GM19193 (cell line): ENCODE measurements around the gene HDX.
A peak's percentile ranks its signal among the peaks of the same experiment; 100 is the strongest.

Experiments used
- POLR2A ChIP-seq: IDR thresholded peaks from 4 replicates; pipeline ENCODE4 v1.6.1; 2011; ENCODE audit not compliant: insufficient read depth, insufficient read length; ENCODE audit errors: extremely low read depth

The HDX gene

DNA sequence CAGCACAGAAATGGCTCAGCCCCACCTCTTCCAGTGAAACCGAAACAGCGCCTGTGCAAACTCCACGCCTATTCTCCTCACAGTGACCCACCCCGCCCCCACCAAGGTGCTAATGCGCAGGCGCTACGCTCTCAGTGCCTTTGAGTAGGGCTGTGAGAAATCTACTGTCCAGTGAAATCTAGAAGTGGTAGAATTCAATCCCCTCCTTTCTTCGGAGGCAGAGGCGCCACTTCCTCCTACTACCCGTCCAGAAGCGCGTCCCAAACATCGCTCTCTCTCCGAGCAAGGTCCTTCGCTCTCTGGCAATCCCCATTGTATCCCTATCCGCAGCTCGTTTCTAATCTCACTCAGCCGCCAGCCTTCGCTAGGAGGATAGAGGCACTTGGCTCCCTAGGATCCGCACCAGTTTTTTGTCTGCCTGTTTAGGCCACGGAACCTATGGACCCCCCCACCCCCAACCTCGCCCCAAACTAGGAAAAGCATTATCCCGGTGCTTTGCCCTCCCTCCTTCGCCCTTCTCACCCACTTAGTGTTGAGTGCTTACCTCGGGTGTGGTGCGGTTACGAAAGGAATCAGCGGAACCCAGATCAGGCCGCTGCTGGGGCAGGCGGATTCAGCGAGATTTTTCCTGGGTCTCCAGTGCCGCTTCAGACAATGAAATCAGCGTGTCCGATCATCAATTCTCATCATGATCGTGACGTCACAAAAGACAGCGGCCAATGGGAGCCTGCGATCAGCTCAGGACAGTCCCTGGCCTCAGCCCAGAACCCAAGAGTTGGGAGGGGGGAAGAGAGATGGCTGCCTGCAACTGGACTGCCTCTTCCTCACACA lies at the start of gene HDX:
Gene HDX, minus strand, starts transcription at position 656 of the 831 bp plus-strand sequence. CDS start 27,056 bp downstream, outside the sequence.
- peak; percentile 52 for TF ChIP-seq POLR2A

GRCh38 chrX:84488426-84488825 lies 13.8 kb downstream of the HDX start:
- TF ChIP-seq POLR2A: no peak

DNA sequence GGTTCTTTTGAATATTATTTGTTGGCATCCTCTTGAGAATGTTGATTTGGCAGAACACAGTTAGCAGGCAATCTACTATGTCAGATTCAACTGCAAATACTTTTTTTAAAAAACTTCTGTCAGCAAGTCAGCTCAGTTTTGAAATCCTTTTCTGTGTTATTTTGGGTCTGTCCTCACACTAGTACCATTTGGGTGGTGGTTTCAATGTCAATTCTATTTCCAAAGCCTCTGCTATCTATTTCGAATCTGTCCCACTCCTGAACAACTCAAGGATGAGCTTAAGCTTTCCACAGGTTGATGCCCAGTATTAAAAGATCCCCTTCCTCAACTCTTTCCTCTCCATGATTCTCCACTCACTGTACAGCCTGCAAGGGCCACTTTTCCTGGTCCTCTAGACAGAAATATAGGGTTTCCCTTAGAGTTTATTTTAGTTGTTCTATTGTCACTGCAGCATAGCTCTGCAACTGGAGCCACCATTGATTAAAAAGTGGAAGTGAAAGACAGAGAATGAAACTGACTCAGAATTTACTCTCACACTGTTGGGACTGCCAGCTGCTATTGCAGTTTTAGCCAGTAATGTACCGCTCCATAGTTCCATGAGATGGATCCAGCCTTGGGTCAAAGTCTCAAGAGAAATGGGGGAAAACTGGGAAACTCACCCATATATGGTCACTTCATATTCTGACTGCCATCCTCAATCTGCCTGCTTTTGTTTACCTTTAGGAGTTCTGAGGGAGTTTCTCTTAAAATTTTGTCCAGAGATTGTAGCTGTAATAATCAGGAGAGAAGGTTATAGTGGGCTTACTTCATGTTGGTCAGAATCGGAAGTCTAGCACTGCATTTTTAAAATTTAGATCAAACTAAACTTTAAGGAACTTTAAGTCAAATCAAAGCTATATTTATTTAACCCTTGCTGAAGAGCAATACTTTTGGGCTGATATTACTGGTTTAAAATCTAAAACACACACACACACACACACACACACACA lies 14.6 kb downstream of the HDX start:
- no peak for TF ChIP-seq POLR2A

- TF ChIP-seq POLR2A: no peak
Observed at GRCh38 chrX:84479086-84479485, 23.2 kb downstream of the HDX start.

DNA sequence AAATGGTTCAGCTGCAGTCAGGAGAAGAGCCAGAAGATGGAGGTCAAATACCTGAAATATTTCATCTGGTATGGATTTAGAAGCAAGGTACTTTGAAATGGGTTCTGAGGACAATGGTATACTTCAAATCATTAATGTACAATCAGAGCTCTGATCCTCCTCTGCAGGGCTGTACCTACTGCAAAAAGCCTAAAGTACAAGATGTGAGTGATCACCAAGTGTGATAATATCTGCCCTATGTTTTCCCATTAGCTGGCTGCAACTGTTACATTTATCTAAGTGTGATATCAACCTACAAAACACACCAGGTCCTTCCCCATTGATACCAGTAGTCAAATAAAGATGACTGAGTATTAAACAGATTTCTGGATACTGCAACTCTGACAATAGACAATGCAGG lies 25.1 kb downstream of the HDX start:
- no peak for TF ChIP-seq POLR2A

- no peak for TF ChIP-seq POLR2A
Observed at GRCh38 chrX:84475596-84475995, 26.7 kb downstream of the HDX start.

- TF ChIP-seq POLR2A: no peak
Observed at GRCh38 chrX:84475101-84475500, 27.2 kb downstream of the HDX start.

DNA sequence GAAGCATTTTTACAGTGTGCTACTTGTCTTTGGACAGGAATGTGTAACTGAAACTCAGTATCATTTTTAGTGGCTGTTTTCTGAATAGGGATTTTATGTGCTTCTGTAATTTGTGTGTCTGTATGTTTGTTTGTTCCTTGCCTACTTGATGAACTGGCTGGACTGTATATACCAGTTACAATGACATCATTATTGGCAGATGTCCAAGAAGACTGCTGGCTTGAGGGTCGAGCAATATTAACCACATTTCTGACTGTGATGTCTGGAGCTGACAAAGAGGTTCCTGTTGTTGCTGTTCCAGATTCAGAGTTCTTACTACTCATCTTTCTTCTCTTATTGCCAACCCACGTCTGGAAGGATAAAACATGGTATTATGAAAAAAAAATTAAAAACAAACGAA lies 33.0 kb downstream of the HDX start:
- TF ChIP-seq POLR2A: no peak

DNA sequence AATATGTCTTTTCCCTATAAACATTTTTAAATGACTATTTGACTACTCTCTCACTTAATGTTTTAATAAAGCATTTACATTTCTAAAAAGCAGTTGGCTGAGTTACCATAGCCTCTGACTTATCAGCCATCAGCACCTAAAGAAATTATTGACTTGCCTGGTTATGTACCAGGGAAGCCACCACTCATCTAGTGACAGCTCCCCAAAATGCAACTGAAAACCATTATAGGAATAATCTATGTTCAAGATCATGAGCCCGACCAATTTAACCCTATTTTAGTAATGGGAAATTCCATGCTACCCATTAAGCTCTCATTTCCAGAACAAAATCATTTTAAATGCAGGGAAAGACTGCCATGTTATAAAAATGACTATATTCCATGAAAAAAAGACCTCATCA lies 34.4 kb downstream of the HDX start:
- no peak for TF ChIP-seq POLR2A

GRCh38 chrX:84453351-84454246 lies 48.7 kb downstream of the HDX start:
- no peak for TF ChIP-seq POLR2A

GRCh38 chrX:84441143-84441542 lies 61.1 kb downstream of the HDX start:
- no peak for TF ChIP-seq POLR2A

- no peak for TF ChIP-seq POLR2A
Observed at GRCh38 chrX:84415140-84415539, 87.1 kb downstream of the HDX start.

- no peak for TF ChIP-seq POLR2A
Observed at GRCh38 chrX:84363663-84364062, 138.6 kb downstream of the HDX start.

GRCh38 chrX:84363051-84363450 lies 139.2 kb downstream of the HDX start:
- no peak for TF ChIP-seq POLR2A
